ENCODE results near the gene RARA.

The RARA gene

DNA sequence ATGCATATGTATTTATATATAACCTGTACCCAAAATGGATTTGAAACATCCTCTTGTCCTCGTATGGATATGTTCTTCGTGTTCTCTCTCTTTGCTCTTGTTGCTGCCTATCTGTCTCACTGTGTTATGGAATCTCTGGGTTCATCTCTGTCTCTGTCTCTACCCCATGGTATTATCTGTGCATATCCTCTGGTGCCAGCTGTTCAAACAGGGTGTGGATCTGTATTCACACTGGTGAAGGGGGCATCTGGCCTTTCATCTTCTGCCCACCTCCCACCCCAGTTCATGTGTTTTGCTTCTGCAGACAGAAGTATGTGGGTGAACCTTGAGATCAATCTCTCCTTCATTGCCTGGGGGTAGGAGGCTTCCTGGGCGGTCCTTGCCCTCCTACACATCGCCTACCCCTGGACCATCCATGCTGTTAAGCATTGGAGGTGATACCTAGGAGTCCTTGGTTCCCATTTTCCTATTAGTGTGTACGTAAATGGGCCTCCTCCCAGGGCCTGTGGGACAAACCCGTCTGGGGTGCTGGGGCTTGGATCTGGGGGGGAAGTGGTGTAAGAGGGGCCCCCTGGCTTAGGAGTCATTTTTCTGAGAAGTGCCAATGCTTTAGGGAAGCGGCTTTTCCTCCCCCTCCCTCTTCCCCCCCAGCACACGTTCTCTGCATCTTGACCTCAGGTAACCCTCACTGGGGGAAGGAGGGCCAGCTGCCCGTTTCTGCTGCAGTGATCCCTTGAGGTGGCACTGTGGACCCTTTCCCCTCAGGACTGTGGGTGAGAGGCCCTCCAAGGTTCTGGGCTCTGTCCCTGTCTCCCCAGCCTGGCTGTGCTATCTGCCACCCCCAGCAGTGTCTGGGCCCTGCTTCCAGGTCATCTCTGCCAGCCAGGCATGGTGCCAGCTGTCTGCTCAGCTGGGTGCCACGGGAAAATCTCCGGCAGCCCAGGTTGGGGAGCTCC lies 21.1 kb downstream of the RARA start:
- DNase-seq, result no peak

DNA sequence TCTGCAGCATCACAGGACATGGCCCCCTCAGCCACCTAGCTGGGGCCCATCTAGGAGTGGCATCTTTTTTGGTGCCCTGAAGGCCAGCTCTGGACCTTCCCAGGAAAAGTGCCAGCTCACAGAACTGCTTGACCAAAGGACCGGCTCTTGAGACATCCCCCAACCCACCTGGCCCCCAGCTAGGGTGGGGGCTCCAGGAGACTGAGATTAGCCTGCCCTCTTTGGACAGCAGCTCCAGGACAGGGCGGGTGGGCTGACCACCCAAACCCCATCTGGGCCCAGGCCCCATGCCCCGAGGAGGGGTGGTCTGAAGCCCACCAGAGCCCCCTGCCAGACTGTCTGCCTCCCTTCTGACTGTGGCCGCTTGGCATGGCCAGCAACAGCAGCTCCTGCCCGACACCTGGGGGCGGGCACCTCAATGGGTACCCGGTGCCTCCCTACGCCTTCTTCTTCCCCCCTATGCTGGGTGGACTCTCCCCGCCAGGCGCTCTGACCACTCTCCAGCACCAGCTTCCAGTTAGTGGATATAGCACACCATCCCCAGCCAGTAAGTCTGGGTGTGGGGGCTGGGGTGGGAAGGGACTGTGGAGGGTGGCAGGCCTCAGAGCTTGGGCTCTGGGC lies 22.0 kb downstream of the RARA start:
- DNase-seq, result no peak

DNA sequence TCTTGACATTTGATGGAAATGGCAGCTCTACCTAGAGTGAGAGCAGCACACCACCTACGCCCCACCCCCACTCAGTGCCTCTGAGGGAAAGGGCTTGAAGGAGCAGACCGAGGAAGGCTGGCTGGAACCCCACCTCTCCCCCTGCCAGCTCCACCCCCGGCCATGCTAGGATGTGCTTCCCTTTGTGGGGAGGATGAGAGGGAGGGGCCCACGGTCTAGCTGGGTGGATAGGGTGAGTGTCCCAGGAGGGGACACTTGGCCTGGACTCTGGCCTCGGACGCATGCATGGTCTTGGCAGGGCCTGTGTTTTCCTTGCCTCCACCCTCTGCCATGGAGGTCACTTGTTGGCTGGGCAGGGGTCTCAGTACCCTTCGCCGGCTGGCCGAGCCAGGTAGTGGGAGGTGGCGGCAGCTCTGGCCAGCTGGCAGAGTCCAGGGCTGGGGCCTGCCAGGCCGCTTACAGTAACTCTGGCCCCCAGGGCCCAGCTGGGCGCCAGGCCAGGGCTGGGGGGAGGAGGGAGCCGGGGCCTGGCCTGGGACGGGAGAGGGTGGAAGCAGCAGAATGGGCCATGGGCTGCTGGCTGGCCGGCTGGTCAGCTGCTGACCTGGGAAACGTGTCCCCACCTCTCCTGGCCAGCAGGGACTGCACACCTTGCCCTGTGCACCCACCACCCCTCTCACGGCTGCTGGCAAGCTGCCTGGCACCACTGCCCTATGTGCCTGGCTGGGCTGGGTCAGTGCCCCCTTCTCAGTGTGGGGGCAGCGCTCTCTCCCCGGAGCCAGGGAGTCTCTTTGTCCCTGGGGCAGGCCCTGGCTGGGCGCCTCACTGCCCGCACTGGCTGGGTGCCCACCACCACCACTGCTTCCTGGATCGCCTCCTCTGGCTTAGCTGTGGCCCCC lies 23.0 kb downstream of the RARA start:
- DNase-seq, result no peak

DNA sequence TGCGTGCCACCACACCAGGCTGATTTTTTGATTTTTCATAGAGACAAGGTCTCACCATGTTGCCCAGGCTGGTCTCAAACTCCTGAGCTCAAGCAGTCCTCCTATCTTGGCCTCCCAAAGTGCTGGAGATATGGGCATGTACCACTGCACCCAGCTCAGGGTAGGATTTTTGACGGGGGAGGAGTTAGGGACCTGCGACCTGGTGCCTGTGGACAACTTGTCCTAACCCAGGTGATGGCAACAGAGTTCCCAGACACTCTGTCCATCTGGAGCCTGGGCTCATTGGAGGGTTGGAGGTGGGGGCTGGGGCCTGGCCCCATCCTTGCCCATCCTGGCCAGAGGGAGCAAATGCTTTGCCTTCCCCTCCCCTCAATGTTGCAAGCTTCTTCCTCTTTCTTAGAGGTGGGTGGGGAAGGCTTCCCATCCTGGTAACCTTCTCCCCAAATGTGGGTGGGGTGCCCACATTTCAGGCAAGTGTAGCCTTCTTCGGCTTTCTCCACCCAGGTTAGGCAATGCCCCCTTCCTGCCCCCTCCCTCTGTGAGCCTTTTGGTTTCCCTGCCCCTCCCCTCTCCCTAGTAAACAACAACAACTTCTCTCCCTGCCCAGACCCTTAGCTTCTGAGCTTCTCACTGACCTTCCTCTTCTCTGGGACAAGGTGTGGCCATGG lies 24.9 kb downstream of the RARA start:
- no peak for DNase-seq

- DNase-seq, result no peak
These were observed 26.6 kb downstream of the RARA start for GRCh38 chr17:40335620-40336019.

DNA sequence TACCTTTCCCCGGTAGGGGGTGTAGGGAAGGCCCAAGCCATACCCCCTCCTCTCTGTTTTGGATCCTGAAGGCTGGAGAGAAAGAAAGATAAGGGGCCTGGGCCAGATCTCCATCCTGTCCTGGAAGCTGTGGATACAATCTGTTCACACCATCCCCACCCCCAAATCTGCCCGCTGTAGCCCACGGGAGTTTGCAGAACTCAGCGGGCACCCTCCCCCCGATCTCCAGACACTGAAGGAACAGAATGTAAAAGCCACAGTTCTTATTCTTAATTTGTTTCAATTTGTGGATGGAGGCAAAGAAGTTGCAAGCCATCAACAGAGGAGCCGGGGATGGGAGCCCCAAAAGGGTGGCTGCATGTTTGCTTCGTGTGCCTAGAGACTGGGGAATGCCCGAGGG lies 28.4 kb downstream of the RARA start:
- DNase-seq, result no peak

- DNase-seq, result no peak
These were observed 29.1 kb downstream of the RARA start for GRCh38 chr17:40338058-40338457.

DNA sequence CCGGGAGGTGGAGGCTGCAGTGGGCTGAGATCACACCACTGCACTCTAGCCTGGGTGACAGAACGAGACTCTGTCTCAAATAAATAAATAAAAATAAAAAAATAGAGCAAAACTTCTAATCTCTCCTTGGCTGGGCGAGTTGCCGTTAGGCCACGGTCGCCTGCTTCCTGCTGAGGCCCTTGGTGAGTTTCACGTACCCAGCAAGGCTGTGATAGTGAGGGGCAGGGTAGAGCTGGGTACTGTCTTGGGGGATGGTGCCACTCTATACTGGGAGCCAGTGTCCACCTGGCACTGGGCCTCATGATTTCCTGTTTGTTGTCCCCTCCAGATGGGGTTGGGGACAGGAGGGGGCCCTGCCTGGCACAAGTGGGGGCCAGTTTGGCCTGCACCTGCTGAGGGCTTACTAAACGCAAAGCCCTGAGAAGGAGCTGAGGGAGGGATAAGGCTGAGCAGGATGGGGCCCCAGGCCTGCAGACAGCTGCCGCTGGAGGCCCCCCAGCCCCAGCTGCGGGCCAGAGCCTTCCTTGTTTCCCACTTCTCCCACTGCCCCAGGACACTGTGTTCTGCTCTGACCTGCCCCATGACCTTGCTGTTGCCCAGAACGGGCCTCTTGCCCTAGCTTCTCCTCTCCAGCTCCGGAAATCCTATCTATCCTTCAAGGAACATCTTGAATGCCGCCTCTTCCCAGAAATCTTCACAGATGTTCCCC lies 30.1 kb downstream of the RARA start:
- DNase-seq, result no peak

GRCh38 chr17:40340327-40340726 lies 31.3 kb downstream of the RARA start:
- DNase-seq, result no peak

GRCh38 chr17:40340880-40341807 lies 32.2 kb downstream of the RARA start:
- DNase-seq, result no peak

GRCh38 chr17:40341808-40342503 lies 33.0 kb downstream of the RARA start:
- DNase-seq, result no peak

DNA sequence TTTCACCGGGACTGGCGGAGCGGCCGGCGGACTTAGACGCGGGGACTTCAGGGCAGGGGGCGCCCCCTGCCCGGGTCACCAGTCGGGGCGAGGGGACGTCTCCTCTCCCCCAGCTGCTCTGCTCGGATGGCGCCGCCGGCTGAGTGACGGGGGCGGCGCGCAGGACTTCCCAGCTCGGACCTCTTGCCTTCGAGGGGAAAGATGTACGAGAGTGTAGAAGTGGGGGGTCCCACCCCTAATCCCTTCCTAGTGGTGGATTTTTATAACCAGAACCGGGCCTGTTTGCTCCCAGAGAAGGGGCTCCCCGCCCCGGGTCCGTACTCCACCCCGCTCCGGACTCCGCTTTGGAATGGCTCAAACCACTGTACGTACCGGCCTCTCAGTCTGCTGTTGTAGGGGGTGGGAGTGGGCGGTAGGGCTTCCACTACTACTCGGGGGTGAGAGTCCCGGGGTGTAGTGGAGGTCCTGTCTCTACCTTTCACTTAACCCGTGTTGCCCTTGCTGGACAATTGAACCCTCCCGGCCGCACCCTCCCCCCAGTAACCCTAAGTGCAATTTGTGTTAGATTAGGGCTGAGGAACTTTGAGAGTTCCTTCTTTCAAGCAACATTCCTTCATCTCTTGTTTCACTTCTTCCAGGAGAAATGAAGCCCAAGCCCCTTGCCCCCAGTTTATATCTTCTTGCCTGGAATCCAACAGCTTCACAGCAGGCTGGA lies 33.7 kb downstream of the RARA start:
- no peak for DNase-seq

DNA sequence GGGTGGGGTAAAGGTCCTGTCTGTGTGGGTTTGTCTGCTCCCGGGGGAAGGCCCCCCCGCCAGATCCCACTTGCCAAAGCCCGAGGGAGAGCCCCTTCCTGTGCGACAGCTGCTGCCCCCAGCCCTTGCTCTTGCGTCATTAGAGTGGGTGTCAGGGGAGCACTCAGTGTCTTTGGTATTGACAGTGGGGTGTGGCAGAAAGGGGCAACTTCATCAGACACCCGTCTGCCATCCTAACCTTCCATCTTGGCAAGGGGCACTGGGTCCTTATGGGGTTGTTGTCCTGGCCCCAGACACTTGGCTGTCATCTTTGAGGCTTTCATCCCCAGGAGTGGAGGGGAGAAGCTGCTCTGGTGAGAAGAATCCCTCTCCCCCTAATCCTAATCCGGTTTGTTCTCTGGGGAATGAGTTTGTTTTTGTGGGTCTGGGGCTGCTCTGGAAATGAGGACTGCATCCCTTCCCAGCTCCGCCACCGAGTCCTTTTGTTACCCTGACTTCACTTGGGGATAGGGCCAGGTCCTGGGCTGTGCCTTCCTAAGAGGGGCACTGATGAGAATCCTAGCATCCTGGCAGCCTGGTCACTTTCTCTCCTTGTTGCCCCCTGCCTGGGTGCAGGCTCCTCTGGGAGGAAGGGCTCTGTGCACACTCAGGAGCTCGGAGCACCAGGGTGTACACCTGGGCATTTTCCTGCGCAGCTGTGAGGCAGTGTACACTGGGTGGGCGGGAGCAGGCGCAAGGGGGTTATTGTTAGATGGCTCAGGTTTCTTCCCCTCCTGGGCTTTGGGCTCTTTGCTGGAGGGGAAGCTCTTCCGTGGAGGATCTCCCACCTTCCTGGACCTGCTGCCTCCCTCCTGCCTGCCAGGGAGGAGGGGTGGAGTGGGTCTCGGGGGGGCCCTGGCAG lies 34.5 kb downstream of the RARA start:
- no peak for DNase-seq

DNA sequence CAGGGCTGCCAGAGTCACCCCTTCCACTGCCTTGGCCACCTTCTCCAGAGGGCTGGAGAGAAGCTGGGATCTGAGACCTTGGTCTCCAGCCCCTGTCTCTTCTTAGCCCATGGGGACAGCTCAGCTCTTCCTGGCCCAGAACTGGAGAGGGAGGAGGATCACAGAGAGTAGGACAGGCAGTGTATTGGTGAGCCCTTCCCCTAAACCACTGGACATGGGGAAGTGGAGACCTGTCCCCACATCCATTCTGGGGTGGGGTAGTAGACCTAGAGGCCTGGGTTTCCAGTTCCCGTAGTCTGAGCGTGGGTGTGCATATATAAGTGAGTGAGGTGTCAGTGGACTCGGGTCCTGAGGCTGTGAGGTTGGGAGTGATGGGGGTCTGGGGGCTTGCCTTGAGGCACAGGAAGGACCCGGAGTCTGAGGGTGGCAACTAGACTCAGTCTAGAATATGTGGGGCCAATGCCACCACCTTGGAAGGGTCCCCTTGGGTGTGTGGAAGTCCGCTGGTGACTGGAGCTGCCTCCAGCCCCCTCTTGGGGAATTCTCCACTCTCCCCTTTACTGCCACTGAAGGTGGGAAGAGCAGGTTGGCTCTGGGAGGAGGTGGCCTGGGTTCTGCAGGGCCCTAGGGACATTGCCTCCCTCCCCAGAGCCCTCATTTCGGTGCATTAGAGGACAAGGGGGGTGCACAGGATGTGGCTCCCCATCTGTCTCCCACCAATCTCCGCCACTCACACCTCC lies 35.6 kb downstream of the RARA start:
- no peak for DNase-seq

GRCh38 chr17:40345161-40345993 lies 36.4 kb downstream of the RARA start:
- DNase-seq, result no peak

DNA sequence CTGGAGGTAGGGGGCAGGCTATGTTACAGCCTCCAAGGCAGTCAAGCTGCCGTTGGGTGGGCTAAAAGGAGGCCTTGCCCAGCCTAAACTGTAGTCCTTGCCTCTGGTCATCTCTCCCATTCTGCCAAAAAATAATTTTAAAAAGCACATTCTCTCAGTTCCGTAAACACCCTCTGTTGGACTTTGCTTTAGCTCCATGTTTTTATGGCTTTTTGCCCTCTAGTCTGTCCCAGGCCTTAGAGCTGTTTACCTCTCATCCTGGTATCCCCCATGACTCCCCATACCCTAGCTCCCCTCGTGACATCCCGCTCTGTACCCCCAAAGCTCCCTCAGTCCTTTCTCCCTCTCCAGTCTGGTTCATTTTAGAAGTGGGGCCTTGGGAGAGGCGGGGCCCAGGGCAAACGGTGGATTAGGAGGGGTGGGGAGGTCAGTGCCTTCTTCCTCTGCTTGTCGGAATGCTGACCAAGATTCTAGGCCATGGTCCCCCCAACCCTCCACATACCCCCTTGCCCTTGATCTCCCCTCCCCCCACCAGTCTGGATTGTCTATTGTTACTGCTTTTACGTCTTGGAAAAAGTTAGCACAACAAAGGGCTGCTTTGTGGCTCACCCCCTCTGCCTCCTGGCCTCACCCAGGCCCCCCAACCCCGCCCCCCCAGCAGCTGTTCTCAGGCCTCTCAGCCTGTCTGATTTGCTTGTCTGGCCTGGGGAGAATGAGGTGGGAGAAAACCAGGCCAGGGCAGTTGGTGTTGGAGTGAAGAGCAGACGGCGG lies 37.2 kb downstream of the RARA start:
- DNase-seq, result no peak
